ENCODE data around the gene KIAA1143.
A peak's percentile ranks its signal among the peaks of the same experiment; 100 is the strongest.

KIAA1143 gene

DNA sequence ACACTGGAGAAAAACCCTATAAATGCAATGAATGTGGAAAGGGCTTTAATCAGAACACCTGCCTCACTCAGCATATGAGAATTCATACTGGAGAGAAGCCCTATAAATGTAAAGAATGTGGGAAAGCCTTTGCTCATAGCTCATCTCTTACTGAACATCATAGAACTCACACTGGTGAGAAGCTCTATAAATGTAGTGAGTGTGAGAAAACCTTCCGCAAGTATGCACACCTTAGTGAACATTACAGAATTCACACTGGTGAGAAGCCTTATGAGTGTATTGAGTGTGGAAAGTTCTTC is 39.4 kb downstream of the KIAA1143 start:
- H3K4me1 ChIP-seq (ENCODE audit: insufficient read depth, low read length): no peaks in the 10 kb centered on the region
- H3K36me3 ChIP-seq (ENCODE audit: insufficient read depth, low read length): peaks cover 20% of the 10 kb centered on the region
- H3K9ac ChIP-seq (ENCODE audit: low read depth, low read length): no peak overlapping the region
- H3K9me3 ChIP-seq (ENCODE audit: control insufficient read depth, insufficient read depth, low read length): peaks cover 58% of the 10 kb centered on the region

GRCh38 chr3:44721231-44722102 is 40.0 kb downstream of the KIAA1143 start:
- peaks cover 20% of the 10 kb centered on the region for H3K36me3 ChIP-seq (ENCODE audit: insufficient read depth, low read length)
- no peak overlapping the region for H3K9ac ChIP-seq (ENCODE audit: low read depth, low read length)
- H3K9me3 ChIP-seq (ENCODE audit: control insufficient read depth, insufficient read depth, low read length): peaks cover 59% of the 10 kb centered on the region
- no peaks in the 10 kb centered on the region for H3K4me1 ChIP-seq (ENCODE audit: insufficient read depth, low read length)

DNA sequence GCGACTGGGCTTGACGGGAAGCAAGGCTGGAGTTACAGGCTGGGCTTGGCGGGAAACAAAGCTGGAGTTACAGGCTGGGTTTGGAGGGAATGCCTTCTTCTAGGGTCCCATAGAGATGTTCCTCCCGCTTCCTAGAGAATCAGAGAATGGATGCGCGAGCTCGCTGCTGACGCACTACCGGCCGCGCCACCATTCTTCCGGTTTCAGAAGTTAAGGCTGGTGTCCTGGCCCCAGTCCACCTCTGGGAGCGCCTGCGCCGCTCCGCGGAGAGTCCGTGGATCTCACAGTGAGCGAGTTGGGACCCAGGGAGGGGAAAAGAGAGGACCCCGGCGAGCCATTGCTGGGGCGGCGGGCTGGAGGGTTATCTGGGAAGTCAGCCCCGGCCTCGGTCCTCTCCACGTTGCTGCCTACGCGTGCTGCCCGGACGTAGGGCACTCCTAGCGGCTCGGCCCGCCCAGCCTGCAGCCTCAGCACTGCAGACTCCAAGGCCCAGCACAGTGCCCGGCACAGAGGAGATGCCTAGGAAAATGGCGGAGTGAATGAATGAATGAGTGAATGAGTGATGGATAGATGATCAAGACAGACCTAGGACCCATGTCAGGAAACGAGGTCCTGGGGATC is 48.9 kb downstream of the KIAA1143 start, which contains the start of gene ZNF502:
Gene ZNF502 (plus strand): TSS at position 206 of the 621 bp plus-strand sequence. CDS start 7,602 bp downstream, outside the sequence.
- Histone ChIP-seq H3K9ac (ENCODE audit: low read depth, low read length) (peak within 1 kb of the TSS; percentile 82), H3K4me1 (ENCODE audit: insufficient read depth, low read length) (no peaks in the 10 kb centered on the region), H3K9me3 (ENCODE audit: control insufficient read depth, insufficient read depth, low read length) (peaks cover 11% of the 10 kb centered on the region), H3K36me3 (ENCODE audit: insufficient read depth, low read length) (no peaks in the 10 kb centered on the region)

Measured in ES-I3 (cell line).